Measurements from ENCODE around the gene GALNT13.

GRCh38 chr2:154078926-154079325 is 207.2 kb downstream of the GALNT13 start:
- TF ChIP-seq ZNF274 (IDR thresholded peaks at IDR 0.05; ENCODE audit: low read depth, low read length) (no peak), YY1 (IDR thresholded peaks at IDR 0.05; ENCODE audit: insufficient read depth, insufficient read length) (no peak)

Data from NT2/D1 (cell line).